Kidney epithelial cell (primary cell): Measurements from ENCODE around the gene NEK11. TPM values are rescaled to one million over a fixed set of nuclear protein-coding genes. Genes with fewer than 3 reads are reported as not detected.

ENCODE experiments used
- DNase-seq: peaks from one replicate; pipeline ENCODE4 v3.0.0-alpha.2; 2010; ENCODE audit warnings: low read depth
- H3K27me3 ChIP-seq: 2 replicates; pipeline ENCODE4 v1.6.0; 2011; ENCODE audit warnings: low read length; ENCODE audit not compliant: control insufficient read depth, insufficient read depth
- H3K36me3 ChIP-seq: 2 replicates; pipeline ENCODE4 v1.5.1; 2011; ENCODE audit warnings: low read length; ENCODE audit not compliant: control insufficient read depth, insufficient read depth
- H3K4me3 ChIP-seq: 2 replicates; pipeline ENCODE4 v1.5.1; 2011; ENCODE audit warnings: low read depth, mild to moderate bottlenecking, control low read depth, low read length
- CTCF ChIP-seq: IDR thresholded peaks from 2 replicates; pipeline ENCODE4 v1.5.1; 2011; ENCODE audit warnings: mild to moderate bottlenecking, moderate library complexity, low read length, control low read depth, inconsistent platforms; ENCODE audit not compliant: insufficient read depth, poor library complexity, severe bottlenecking
- total RNA-seq: library from RNA; depleted of rRNA; stranded (reverse); fragments of >200 nt; gene quantifications from 2 replicates; pipeline ENCODE4 v1.2.3, GENCODE V29; 2015

The NEK11 gene
- total RNA-seq, 1 donor from 2014 or later: 7.6 TPM

- no peak overlapping the region for H3K4me3 ChIP-seq
- H3K36me3 ChIP-seq: no peaks in the 10 kb centered on the region
- DNase-seq: no peak
- H3K27me3 ChIP-seq: no peaks in the 10 kb centered on the region
- TF ChIP-seq CTCF: no peak
These were observed 195.1 kb downstream of the NEK11 start for GRCh38 chr3:131221731-131222130.

GRCh38 chr3:131222599-131222998 lies 195.9 kb downstream of the NEK11 start:
- no peaks in the 10 kb centered on the region for H3K36me3 ChIP-seq
- no peak for TF ChIP-seq CTCF
- DNase-seq: no peak

GRCh38 chr3:131223373-131224289 lies 197.0 kb downstream of the NEK11 start:
- H3K27me3 ChIP-seq: no peaks in the 10 kb centered on the region
- no peak for TF ChIP-seq CTCF
- no peak overlapping the region for H3K4me3 ChIP-seq
- H3K36me3 ChIP-seq: no peaks in the 10 kb centered on the region
- no peak for DNase-seq

More at GRCh38 chr3:131222599-131222998, 195.9 kb downstream of the NEK11 start:
- Histone ChIP-seq H3K4me3 (no peak overlapping the region), H3K27me3 (no peaks in the 10 kb centered on the region)

GRCh38 chr3:131224886-131225550 lies 198.3 kb downstream of the NEK11 start:
- no peak for TF ChIP-seq CTCF
- Histone ChIP-seq H3K4me3 (no peak overlapping the region), H3K36me3 (no peaks in the 10 kb centered on the region), H3K27me3 (no peaks in the 10 kb centered on the region)
- no peak for DNase-seq

GRCh38 chr3:131228522-131228921 lies 201.8 kb downstream of the NEK11 start:
- H3K4me3 ChIP-seq: no peak overlapping the region
- DNase-seq: no peak
- H3K27me3 ChIP-seq: no peaks in the 10 kb centered on the region
- H3K36me3 ChIP-seq: no peaks in the 10 kb centered on the region
- no peak for TF ChIP-seq CTCF
